ENCODE data around the gene SPTLC1.
"Not testable (repeated sequence)": the region's sequence is repeated elsewhere in the genome, so short reads cannot be mapped to it uniquely, and the experiment has no call there.

The SPTLC1 gene

DNA sequence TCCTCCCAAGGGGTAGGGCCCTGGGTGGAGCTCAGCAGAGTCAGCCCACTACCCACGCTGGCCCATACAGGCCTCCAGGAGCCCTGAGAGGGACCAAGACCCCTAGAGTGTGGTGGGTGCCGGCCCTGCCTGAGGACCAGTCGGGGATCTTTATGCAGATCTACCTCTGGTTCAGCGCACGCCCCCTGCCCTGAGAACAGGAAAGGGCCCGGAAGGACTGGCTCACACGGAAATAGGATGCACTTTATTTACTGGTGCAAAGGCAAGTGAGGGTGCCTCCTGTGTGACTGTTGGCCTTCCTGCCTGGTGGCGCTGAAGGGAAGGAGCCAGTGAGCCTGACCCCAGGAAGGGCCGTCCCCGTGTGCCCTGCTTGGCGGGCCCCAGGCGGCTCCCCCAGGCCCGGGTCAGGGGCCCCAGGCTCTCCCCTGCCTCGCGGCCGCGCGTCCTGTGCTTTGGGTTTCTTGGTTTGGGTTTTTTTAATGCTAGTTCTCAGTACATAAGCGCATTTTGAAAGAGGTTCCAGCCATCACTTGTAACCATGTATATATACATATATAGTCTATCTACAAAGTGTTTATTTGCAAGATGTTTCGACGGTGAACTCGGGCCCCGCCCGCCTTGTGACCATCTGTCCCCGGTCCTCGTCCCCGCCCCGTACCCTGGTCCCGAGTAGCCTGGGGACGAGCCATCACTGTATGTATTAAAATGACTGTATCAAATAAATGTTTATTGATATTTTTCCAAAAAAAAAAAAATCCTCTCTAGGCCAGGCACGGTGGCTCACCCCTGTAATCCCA is 88.8 kb downstream of the SPTLC1 start:
- DNase-seq, result no peak

DNA sequence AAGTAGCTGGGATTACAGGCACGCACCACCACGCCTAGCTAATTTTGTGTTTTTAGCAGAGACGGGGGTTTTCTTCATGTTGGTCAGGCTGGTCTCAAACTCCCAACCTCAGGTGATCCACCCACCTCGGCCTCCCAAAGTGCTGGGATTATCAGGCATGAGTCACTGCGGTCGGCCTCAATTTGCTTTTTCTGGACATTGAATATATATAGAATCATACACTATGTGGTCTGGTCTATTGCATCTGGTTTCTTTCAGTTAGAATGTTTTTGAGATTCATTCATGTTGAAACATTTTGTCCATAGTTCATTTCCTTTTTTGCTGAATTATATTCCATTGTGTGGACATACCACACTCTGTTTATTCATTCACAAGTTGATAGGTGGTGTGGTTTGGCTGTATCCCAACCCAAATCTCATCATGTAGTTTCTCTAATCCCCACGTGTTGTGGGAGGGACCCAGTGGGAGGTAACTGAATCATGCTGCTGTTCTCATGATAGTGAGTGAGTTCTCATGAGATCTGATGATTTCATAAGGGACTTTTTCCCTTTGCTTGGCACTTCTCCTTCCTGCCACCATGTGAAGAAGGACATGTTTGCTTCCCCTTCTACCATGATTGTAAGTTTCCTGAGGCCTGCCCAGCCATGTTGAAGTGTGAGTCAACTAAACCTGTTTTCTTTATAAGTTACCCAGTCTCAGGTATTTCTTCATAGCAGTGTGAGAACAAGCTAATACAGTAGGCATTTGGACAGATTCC is 93.2 kb downstream of the SPTLC1 start:
- not testable (repeated sequence) for DNase-seq

DNA sequence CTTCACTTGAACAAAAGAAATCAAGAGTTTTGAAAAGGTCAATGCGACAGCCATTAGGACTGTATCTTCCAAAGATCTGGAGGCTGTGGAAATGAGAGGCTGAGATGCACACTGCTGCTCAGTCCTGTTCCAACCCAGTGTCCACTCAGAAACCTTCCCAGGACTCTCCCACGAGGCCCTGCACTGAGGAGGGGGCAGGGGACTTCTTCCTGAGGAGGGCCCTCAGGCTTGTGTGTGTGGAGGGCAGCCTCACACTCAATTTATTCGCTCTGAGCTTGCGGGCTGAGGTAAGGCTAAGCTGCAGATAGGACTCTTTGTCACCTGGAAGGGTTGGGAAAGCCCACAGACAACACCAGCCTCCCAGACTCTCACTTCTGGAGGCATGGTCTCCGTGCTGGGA is 95.6 kb downstream of the SPTLC1 start:
- DNase-seq, result no peak

DNA sequence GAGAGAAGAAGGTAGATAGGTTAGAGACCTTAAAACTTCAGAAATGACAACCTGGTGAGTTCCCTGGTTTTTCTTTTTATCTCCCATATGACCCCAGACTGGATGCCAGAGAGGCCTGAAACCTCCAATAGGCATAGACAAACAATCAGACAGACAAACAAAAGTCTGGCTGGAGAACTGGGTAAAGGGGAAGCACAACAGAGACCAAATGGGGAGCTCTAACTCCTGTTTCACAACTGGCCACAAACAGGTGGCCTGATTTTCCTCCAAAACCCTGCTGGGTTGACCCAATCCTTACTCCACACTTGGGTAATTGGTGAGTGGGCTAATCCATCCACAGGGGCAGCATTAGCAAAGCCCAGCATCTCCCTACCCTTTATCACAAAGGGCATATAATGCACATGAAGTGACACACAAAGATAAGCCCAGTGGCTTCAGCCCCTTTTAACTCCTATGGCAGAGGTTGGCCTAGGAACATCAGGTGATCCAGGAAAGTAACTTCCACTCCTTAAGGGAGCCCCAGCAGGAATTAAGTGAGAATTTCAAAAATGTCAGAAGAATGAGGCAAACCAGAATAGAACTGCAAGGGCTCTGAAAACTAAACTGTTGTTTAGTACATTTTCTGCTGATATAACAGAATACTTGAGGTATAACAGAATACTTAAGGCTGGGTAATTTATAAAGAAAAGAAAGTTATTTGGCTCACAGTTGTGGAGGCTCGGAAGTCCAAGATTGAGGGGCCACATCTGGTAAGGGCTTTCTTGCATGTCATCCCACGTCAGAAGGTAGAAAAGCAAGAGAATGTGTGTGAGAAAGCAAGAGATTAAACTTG is 104.3 kb downstream of the SPTLC1 start:
- DNase-seq, result no peak

DNA sequence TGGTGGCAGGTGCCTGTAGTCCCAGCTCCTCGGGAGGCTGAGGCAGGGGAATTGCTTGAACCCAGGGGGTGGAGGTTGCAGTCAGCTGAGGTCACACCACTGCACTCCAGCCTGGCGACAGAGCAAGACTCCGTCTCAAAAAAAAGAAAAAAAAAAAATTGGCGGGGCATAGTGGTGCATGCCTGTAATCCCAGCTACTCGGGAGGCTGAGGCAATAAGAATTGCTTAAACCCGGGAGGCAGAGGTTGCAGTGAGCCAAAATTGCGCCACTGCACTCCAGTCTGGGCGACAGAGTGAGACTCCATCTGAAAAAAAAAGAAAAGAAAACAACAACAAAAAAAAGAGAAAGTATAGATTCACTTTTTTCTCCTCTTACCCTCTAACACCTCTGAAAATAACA is 105.0 kb downstream of the SPTLC1 start:
- DNase-seq, result not testable (repeated sequence)

DNA sequence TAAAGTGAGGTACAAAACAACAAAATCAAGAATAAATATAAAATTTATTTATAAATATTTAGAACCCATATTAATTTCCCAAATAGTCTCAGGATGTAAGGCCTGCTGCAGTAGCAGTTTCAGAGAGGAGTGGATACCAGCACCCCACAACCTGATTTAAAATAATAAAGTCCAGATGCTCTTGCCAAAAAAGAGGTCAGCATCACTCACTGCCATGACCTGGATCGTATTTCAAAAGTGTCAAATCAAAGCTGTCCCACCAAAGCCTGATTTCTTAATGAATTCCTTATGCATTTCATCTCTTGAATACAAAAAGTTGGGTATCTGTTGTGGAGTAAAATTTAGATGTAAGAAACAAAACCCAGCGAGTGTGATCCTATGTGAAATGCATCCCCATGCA is 107.2 kb downstream of the SPTLC1 start:
- DNase-seq, result no peak

DNA sequence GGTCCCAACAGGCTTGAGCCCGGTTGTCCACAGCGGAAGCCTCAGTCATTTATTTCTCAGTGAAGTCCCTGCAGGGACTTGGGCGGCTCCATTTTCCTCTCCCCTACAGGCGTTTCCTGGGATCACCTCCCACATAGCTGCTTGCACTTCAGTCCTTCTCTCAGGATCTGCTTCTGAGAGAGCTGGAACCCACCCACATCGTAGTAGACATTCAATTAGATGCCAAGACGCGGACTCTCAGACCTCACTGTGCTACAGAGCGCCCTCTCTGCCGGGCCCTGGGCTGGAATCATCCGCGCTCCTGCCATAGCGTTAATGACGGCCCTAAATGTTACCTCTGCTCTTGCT is 111.2 kb downstream of the SPTLC1 start:
- DNase-seq, result no peak

DNA sequence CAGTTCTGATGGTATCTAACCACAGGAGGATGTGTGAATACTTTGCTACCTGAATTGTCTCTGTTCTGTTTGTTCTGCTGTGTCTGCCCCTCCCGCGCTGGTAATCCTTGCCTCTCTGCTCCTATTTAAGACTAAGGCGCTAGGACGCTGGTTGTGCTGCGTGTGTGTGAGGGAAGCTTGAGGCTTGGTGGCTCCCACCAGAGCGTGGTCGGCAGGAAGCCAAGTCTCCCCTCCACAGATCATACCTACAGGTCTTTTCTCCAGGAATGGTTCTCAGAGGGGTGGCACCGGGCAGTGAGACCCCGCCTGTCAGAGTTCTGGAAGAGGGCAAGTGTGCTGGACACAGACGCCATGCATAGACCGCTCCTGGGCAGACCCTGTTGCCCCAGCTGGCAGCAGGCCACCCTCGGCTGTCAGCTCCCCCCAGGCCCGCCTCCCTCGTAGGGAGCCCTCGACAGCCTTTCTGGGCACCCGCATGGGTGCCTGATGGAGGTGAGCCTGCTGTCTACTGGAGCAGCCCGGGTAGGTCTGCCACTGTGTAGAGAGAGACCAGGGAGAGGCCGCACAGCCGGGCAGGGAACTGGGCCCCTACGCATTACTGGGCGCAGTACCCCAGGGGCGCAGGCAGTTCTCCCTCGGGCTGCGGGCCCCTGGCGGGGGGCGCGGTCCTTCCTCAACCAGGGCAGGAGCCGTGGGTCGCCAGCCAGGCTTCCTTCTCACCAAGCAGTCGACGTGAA is 111.7 kb downstream of the SPTLC1 start:
- DNase-seq, result no peak

DNA sequence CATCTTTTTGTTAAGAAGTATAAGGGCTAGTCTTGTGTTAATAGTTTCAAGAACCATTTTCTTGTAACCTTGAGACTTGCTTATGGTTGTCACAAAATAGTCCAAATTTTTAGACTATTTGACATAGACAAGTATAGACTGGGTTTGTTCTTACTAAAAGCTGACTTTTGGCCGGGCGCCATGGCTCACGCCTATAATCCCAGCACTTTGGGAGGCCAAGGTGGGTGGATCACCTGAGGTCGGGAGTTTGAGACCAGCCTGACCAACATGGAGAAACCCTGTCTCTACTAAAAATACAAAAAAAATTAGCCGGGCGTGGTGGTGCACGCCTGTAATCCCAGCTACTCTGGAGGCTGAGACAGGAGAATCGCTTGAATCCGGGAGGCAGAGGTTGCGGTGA is 113.3 kb downstream of the SPTLC1 start:
- DNase-seq, result not testable (repeated sequence)

DNA sequence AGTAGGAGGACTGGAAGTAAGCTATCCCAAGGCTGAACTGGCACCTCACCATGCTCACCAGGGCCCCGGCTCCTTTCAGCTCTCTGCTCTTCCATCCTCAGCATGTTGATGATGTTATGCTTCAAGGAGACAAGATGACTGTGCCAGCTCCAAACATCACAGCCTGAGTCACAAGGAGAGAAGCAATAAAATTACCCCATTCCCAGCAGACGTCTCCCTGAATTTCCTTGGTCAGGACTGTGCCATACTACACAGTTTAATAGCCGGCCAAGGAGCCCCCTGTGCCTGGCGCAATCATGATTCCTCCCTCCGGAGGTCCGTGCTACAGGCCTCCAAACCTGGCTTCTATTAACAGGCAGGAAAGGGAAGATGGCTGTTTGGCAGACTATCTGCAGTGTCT is 114.0 kb downstream of the SPTLC1 start:
- DNase-seq, result no peak

DNA sequence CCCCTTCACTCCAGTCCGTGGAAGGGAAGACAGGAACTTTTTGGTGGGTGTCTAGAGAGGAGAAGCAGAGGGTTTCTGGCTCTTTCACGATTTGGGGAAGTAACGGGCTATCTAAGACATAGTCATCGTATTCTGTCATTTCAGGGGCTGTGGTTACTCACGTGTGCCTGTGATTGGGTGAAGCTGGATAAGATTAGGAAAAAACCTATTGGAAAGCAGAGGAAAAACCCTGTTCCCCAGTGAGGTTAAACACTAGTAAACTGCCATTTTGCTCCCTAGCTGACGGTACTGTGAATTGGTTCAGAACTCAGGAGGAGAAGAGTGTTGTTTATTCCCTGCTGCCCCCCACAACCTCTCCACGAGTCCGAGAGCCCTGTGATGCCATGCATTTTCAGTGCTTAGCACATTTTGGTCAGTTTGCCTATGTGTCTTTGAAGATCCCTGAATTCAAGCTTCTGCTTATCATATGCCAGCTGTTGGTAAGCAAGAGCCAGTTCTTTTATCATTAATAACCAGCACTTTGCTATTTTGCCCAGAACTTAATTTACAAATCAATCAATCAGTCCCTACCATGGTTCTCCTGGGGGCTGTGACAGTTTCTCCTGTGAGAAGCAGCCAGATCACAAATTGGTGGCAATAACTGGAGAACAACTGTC is 120.1 kb downstream of the SPTLC1 start:
- no peak for DNase-seq

DNA sequence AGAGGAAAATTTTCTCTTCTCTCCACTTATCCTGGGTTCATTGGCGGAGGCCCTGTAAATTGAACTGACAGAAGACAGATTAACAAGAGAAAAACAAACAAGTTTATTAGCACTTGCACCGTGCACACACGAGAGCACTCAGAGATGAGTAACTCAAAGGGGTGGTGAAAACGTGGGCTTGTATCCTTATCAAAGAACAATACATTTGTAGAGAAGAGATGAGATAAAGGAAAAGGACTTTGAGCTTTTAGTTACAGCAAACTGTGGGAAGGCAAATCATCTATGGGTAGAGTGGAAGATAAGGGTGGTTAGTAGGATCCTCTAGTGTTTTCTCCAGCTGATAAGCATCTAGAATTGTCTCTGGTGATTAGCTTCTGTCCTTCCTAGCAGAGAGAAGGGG is 120.8 kb downstream of the SPTLC1 start:
- DNase-seq, result no peak

DNA sequence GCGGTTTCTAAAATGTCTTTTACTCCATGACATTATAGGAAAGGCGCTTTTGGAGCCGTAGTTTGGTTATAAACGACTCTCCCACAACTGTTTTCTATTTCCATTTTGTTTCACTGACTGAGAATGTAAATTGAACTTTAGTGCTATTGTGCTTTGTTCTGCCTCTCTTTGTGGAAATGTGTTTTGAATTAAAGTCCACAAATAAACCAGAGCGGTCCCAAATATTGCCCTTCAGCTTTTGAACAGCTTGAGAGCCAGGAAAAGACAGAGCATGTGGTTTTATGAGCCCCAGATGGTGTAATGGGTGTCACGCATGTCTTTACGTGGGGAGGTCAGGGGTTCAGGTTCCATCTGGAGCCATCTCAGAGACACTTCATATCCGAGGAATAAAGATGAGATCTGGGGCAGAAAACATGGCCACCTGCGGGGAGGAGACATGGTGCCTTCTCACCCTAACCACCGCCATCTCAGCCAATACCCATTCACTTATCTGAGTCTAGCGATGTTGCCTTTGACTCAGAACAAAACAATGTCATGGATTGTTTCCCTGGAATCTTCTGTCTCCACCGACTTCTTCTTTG is 122.7 kb downstream of the SPTLC1 start:
- no peak for DNase-seq

DNA sequence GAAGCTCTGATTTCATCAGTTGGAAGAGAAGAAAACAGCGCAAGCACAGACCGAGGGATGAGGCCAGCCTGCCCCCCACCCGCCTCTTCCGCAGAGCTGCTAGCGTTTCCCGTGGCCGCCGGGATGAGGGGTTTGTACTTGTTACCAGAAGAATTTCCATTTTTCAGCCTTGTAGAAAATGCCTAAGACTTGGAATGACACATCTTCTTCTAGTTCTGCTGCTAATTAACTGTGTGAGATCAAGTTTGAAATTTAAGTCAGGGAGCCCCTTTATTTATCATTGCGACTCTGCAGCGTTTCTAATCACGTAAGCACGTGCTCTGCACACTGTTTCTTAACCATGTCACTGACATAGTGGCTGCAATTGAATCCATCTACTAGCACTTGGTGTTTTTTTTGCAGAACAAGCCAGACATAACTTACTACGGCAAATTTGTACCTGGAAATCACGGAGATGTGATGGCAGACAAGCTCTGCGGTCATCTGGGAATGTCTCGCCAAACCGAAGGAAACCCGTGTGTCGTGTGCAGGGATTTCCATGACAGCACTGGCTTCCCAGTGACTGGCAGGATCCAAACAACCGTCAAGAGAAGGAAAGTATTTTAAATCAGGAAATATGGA is 123.4 kb downstream of the SPTLC1 start:
- no peak for DNase-seq

DNA sequence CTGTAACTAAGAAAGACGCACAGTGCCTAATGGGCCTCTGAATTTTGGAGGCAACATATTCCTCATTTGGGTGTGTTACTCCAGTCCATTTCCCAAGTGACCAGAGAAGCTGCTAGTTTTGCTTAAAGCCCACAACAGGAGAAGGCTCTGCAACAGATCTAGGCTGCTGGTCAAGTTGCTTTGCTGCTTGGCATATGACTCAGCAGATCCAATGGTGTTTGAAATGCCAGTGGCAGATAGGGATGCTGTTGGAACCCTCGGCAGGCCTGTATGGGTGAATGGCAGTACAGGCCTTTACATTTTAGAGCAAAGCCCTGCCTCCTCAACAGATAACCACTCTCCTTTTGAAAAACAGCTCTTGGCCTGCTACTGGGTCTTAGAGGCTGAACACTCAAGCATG is 129.0 kb downstream of the SPTLC1 start:
- DNase-seq, result no peak

DNA sequence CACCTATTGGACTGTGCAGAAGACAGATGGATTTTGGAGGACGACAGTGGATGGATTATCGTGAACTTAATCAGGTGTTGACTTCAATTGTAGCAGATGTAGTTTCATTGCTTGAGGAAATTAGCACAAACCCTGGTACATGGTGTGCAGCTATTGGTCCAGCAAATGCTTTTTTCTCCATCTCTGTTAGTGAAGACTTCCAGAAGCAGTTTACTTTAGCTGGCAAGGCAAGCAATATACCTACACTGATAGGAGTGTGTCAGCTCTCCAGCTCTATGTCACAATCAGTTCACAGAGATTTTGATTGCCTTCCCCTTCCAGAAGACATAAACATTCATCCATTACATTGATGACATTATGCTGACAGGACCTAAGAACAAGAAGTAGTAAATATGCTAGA is 129.5 kb downstream of the SPTLC1 start:
- no peak for DNase-seq
